AG09309 (cell line): ENCODE data around the gene TRPC4.

ENCODE experiments used
- DNase-seq: peaks from one replicate; pipeline ENCODE4 v3.0.0-alpha.2; 2010; ENCODE audit warnings: low read depth
- H3K4me3 ChIP-seq: 2 replicates; pipeline ENCODE4 v1.5.1; 2011; ENCODE audit warnings: mild to moderate bottlenecking, low read depth, low read length, moderate library complexity; ENCODE audit not compliant: control insufficient read depth
- CTCF ChIP-seq: IDR thresholded peaks from 2 replicates; pipeline ENCODE4 v1.5.1; 2011; ENCODE audit warnings: mild to moderate bottlenecking, low read depth, low read length, inconsistent platforms; ENCODE audit not compliant: insufficient read depth, control insufficient read depth; ENCODE audit errors: missing control alignments

Gene TRPC4

DNA sequence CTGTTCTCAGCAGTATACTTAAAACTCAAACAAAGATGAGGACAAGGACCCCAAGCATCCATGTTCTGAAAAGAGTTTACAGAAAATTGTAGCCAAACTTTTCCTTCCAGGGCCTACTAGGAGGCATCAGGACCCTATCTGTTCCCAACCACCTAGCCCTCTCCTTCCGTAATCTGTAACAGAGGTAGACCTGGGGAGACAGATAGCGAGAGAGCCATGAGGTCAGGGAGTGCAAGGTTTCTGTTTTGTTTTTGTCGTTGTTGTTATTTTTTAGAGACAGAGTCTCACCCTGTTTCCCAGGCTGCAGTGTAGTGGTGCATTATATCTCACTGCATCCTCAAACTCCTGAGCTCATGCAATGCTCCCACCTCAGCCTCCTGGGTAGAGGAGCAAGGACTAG, 187.1 kb downstream of the TRPC4 start:
- no peak for TF ChIP-seq CTCF
- no peak for DNase-seq

DNA sequence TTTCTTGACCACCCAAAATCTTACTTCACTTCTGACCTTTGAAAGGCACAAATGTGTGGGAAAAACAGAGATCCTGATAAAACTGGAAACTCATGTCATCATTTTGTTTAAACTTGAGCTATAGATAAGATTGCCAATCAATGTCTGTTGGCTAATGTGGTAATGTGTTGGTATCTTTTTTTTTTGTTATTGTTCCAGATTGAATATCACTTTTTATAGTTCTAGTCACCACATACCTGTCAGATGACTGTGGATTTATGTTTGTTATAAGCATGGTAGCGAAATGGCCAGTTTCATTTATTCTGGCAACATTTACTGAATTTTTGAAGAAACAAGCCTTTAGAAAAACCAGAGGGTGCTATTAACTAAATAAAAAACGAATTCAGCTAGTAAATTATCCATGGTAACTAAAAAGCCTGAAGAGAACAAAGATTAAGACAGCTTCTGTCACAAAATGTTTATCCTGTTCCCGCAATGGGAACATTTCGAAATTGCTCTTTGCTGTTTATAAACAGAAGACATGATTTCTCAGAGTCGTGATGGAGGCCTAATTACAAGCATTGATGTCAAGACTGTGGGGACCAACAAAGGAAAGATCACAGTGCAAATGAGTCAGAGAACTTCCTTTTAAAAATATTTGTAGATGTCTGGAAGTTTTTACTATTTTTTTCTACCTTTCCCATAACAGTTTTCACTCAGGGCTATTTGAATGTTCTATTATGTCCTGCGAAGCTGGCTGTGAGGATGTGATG, 188.1 kb downstream of the TRPC4 start:
- H3K4me3 ChIP-seq: no peak overlapping the region
- no peak for TF ChIP-seq CTCF
- peak; percentile 76 for DNase-seq

More for the DNA sequence above, 187.1 kb downstream of the TRPC4 start:
- no peak overlapping the region for H3K4me3 ChIP-seq

DNA sequence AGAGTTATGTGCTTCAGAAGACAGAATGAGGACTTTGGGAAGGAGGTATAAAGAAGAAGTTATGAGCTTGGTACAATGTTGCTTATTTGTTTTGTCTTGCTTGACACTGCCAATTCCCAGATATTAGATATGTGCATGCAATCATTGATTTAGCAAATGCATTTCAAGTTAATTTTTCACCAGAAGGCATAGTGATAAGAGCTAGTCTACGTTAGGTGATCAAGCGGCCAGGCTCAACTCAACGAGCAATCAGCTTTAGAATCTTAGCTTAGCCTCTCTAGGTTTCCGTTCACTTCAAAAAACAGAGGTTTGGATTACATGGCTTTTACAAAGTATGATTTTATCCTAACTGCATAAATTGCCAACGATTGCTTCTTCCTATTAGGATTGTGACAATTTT, 189.4 kb downstream of the TRPC4 start:
- H3K4me3 ChIP-seq: no peak overlapping the region
- TF ChIP-seq CTCF: no peak
- DNase-seq: no peak

DNA sequence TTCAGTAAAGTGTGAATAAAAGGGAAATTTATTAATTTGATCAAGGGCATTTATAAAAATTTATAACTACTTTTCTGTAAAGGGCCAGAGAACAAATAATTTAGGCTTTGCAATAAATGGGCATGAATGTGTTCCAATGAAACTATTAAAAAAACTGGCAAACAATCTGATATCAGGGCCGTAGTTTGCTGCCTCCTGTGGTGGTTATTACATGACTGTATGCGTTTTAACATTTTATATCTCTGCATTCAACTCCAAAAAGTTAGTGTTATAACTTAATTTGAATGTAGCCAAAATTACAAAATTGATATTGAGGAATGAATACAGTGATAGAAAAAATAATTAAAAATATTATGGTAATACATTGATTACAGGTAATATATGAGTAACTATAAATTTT, 190.5 kb downstream of the TRPC4 start:
- peak; percentile 26 for TF ChIP-seq CTCF
- DNase-seq: no peak
- H3K4me3 ChIP-seq: no peak overlapping the region

DNA sequence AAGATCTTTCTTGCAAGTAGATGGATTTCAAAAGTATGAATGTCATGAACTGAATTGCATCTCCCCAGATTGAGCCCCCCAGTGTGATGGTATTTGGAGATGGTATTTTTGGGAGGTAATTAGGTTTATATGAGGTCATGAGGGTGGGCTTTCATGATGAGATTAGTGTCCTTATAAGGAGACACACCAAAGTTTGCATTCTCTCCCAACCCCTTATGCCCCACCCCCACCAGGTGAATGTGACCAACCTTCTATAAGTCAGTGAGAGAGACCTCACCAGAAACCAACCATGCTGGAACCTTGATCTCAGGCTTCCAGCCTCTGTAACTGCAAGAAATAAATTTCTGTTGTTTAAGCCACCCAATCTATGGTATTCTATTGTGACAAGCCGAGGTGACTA, 199.7 kb downstream of the TRPC4 start:
- no peak overlapping the region for H3K4me3 ChIP-seq
- no peak for TF ChIP-seq CTCF
- no peak for DNase-seq

DNA sequence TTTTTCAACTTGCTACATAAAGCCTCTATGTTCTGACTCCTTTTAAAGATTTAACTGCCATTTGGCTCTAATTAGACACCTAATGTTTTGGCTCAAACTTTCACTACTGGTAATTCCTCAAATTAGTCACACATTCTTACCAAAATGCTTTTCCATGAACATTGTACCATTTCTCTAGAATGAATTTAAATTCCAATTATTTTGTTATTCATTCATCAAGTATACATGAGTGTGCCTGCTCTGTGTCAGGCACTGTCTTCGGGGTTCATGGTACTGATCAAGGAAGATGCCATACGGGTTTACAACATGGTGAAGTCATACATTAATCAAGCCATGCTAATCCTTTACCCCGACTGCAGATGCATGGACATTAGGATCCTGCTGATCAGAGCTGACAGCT, 201.9 kb downstream of the TRPC4 start:
- no peak for DNase-seq
- no peak for TF ChIP-seq CTCF
- H3K4me3 ChIP-seq: no peak overlapping the region
